Measurements from ENCODE around the gene WFDC5.
"Not testable (repeated sequence)": the region's sequence is repeated elsewhere in the genome, so short reads cannot be mapped to it uniquely, and the experiment has no call there.

WFDC5 gene

DNA sequence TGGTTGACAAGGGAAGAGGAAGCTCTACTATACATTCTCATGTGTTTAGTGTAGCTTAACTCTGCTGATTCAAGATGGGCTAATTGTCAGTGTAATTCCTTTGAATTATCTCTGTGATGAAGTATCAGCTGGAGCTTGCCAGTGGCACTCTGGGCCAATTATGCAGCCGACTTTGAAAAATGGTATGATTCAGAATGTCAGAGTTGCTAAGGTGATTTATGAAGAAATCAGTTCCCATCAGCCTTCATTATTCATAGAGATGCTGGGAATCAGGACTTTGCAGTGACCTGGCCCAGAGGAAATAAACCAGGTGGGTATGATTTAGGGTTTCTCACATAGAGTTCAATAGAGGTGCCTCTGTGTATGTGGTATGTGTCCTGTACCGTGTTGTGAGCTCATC, 47.4 kb downstream of the WFDC5 start:
- no peak for TF ChIP-seq CTCF (IDR thresholded peaks at IDR 0.05; ENCODE audit: borderline replicate concordance, insufficient read depth, low read depth, low read length)
- H3K4me3 ChIP-seq (ENCODE audit: low read depth, low read length): no peak overlapping the region

DNA sequence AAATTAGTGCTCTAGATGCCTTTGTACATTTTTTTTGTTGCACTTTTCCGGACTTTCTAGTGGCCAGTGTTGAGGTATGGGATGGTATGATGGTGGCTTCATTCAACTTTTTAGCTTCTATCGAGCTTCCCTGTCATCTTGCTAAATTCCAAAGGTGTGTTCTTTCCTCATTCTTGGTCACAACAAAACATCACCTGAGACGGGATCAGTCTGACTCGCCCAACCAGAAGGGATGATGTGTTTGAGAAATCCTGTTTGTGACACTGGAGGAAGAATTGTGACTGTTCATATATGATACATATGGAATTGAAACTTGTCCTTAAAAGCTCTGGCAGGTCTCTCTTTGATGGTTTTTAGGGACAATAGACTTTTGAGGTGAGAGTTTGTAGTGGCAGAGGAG, 47.9 kb downstream of the WFDC5 start:
- TF ChIP-seq CTCF (IDR thresholded peaks at IDR 0.05; ENCODE audit: borderline replicate concordance, insufficient read depth, low read depth, low read length): no peak
- no peak overlapping the region for H3K4me3 ChIP-seq (ENCODE audit: low read depth, low read length)

DNA sequence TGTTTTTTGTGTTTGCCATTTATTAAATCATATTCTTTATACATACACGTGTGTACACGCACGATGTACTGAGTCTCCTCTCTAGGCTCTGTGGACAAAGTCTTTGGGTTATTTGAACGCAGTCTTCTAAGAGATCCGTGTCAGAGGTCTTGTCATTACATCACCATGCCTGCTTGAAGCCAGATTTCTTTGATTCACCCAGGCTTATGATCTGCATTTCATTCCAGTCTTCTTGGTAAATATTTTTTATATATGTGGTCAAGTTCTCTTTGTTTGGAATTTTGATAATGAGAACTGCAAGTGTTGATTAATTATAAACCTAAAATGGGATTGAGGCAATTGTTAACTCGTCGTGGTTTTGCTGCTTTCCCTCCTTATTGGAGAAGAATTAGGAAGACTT, 48.6 kb downstream of the WFDC5 start:
- no peak for TF ChIP-seq CTCF (IDR thresholded peaks at IDR 0.05; ENCODE audit: borderline replicate concordance, insufficient read depth, low read depth, low read length)

GRCh38 chr20:45064812-45065211, 50.2 kb downstream of the WFDC5 start:
- no peak for TF ChIP-seq CTCF (IDR thresholded peaks at IDR 0.05; ENCODE audit: borderline replicate concordance, insufficient read depth, low read depth, low read length)
- H3K4me3 ChIP-seq (ENCODE audit: low read depth, low read length): no peak overlapping the region

More for the DNA sequence above, 48.6 kb downstream of the WFDC5 start:
- no peak overlapping the region for H3K4me3 ChIP-seq (ENCODE audit: low read depth, low read length)

DNA sequence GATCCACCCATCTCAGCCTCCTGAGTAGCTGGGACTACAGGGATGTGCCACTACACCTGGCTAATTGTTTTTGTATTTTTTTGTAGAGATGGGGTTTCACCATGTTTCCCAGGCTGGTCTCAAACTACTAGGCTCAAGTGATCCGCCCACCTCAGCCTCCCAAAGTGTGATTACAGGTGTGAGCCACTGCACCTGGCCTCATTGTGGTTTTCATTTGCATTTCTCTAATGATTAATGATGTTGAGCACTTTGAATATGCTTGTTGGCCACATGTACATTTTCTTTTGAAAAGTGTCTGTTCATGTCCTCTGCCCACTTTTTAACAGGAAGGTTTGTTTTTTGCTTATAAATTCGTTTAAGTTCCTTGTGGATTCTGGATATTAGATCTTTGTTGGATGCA, 51.9 kb downstream of the WFDC5 start:
- not testable (repeated sequence) for H3K4me3 ChIP-seq (ENCODE audit: low read depth, low read length)

GRCh38 chr20:45061244-45061643, 53.7 kb downstream of the WFDC5 start:
- no peak for TF ChIP-seq CTCF (IDR thresholded peaks at IDR 0.05; ENCODE audit: borderline replicate concordance, insufficient read depth, low read depth, low read length)
- no peak overlapping the region for H3K4me3 ChIP-seq (ENCODE audit: low read depth, low read length)

- TF ChIP-seq CTCF (IDR thresholded peaks at IDR 0.05; ENCODE audit: borderline replicate concordance, insufficient read depth, low read depth, low read length): no peak
- H3K4me3 ChIP-seq (ENCODE audit: low read depth, low read length): no peak overlapping the region
These were observed 54.7 kb downstream of the WFDC5 start for GRCh38 chr20:45060294-45060693.
